ENCODE measurements around the gene CFAP57.
A peak's percentile ranks its signal among the peaks of the same experiment; 100 is the strongest.

The CFAP57 gene

DNA sequence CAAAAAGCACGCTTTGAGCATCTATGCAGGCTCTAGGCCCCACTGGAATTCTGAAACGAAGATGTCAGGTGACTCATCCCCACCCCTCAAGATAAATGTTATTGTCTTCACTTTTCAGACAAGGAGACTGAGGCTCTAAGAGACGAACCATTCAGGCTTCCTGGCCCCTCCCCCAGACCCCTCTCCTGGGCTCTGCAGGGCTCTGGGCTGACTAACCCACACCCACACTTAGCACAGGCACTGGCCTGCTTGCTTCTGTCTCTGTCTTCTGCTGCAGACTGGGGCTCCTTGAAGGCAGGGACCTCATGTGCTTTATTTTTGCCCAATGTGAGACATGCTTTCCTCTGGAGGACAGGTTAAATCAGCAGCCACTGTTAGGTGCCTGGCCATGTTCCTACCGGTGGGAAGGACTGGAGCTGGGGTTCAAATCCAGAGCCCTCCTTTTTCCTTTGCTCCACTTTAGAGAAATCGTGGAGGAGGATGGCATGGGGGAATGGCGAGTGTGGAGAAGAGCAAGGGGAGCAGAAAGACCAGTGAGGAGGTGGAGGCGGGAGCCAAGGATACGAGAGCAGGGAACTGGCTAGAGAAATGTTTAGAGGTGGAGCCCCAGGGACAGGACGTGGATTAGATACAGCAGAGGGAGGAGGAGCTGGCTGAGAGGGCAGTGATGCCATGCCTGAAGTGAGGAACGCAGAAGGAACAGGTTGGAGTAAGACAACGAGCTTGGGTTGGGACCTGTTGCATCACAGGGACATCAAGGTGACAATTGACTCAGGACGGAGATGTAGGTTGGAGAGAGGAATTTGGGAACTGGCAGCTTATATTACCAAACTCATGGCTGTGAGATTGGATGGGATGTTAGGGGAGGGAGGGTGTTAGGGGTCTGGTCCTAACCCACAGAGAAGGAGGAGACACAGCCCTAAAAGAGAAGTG is 99.3 kb downstream of the CFAP57 start:
- H3K4me1 ChIP-seq (ENCODE audit: control insufficient read depth, insufficient read depth, low read length), result peaks cover 31% of the 10 kb centered on the region
- no peaks in the 10 kb centered on the region for H3K27me3 ChIP-seq (ENCODE audit: control insufficient read depth, insufficient read depth, low read length)
- H3K9ac ChIP-seq (ENCODE audit: low read length), result no peak overlapping the region
- peaks cover 7% of the 10 kb centered on the region for H3K36me3 ChIP-seq (ENCODE audit: control insufficient read depth, insufficient read depth, low read length)
- no peak overlapping the region for H3K27ac ChIP-seq (ENCODE audit: low read depth, low read length)
- no peaks in the 10 kb centered on the region for H3K9me3 ChIP-seq (ENCODE audit: control insufficient read depth, insufficient read depth, low read depth, low read length)
- peak overlapping the region; percentile 49 for H3K4me3 ChIP-seq (ENCODE audit: low read depth, low read length)

GRCh38 chr1:43272161-43272560 is 100.0 kb downstream of the CFAP57 start:
- Histone ChIP-seq H3K4me3 (ENCODE audit: low read depth, low read length) (no peak overlapping the region), H3K4me1 (ENCODE audit: control insufficient read depth, insufficient read depth, low read length) (peaks cover 31% of the 10 kb centered on the region), H3K9me3 (ENCODE audit: control insufficient read depth, insufficient read depth, low read depth, low read length) (no peaks in the 10 kb centered on the region)

GRCh38 chr1:43272576-43273571 is 100.7 kb downstream of the CFAP57 start:
- Histone ChIP-seq H3K27ac (ENCODE audit: low read depth, low read length) (no peak overlapping the region), H3K4me3 (ENCODE audit: low read depth, low read length) (no peak overlapping the region), H3K36me3 (ENCODE audit: control insufficient read depth, insufficient read depth, low read length) (peaks cover 7% of the 10 kb centered on the region), H3K9me3 (ENCODE audit: control insufficient read depth, insufficient read depth, low read depth, low read length) (no peaks in the 10 kb centered on the region), H3K4me1 (ENCODE audit: control insufficient read depth, insufficient read depth, low read length) (peaks cover 31% of the 10 kb centered on the region), H3K9ac (ENCODE audit: low read length) (no peak overlapping the region), H3K27me3 (ENCODE audit: control insufficient read depth, insufficient read depth, low read length) (no peaks in the 10 kb centered on the region)

More at GRCh38 chr1:43272161-43272560, 100.0 kb downstream of the CFAP57 start:
- Histone ChIP-seq H3K27ac (ENCODE audit: low read depth, low read length) (no peak overlapping the region), H3K36me3 (ENCODE audit: control insufficient read depth, insufficient read depth, low read length) (peaks cover 7% of the 10 kb centered on the region), H3K9ac (ENCODE audit: low read length) (no peak overlapping the region), H3K27me3 (ENCODE audit: control insufficient read depth, insufficient read depth, low read length) (no peaks in the 10 kb centered on the region)

- H3K9ac ChIP-seq (ENCODE audit: low read length), result no peak overlapping the region
- H3K9me3 ChIP-seq (ENCODE audit: control insufficient read depth, insufficient read depth, low read depth, low read length), result no peaks in the 10 kb centered on the region
- H3K27me3 ChIP-seq (ENCODE audit: control insufficient read depth, insufficient read depth, low read length), result no peaks in the 10 kb centered on the region
- peaks cover 31% of the 10 kb centered on the region for H3K4me1 ChIP-seq (ENCODE audit: control insufficient read depth, insufficient read depth, low read length)
- no peak overlapping the region for H3K27ac ChIP-seq (ENCODE audit: low read depth, low read length)
- H3K36me3 ChIP-seq (ENCODE audit: control insufficient read depth, insufficient read depth, low read length), result peaks cover 7% of the 10 kb centered on the region
- H3K4me3 ChIP-seq (ENCODE audit: low read depth, low read length), result no peak overlapping the region
These were observed 101.6 kb downstream of the CFAP57 start for GRCh38 chr1:43273708-43274107.

GRCh38 chr1:43274125-43274803 is 102.1 kb downstream of the CFAP57 start:
- no peak overlapping the region for H3K9ac ChIP-seq (ENCODE audit: low read length)
- no peaks in the 10 kb centered on the region for H3K9me3 ChIP-seq (ENCODE audit: control insufficient read depth, insufficient read depth, low read depth, low read length)
- H3K4me3 ChIP-seq (ENCODE audit: low read depth, low read length), result no peak overlapping the region
- no peaks in the 10 kb centered on the region for H3K27me3 ChIP-seq (ENCODE audit: control insufficient read depth, insufficient read depth, low read length)
- peaks cover 7% of the 10 kb centered on the region for H3K36me3 ChIP-seq (ENCODE audit: control insufficient read depth, insufficient read depth, low read length)
- H3K4me1 ChIP-seq (ENCODE audit: control insufficient read depth, insufficient read depth, low read length), result peaks cover 29% of the 10 kb centered on the region
- no peak overlapping the region for H3K27ac ChIP-seq (ENCODE audit: low read depth, low read length)

GRCh38 chr1:43274804-43275180 is 102.7 kb downstream of the CFAP57 start:
- H3K27me3 ChIP-seq (ENCODE audit: control insufficient read depth, insufficient read depth, low read length), result no peaks in the 10 kb centered on the region

GRCh38 chr1:43275826-43276620 is 103.9 kb downstream of the CFAP57 start:
- H3K4me3 ChIP-seq (ENCODE audit: low read depth, low read length), result no peak overlapping the region
- H3K9me3 ChIP-seq (ENCODE audit: control insufficient read depth, insufficient read depth, low read depth, low read length), result no peaks in the 10 kb centered on the region
- no peak overlapping the region for H3K27ac ChIP-seq (ENCODE audit: low read depth, low read length)
- H3K4me1 ChIP-seq (ENCODE audit: control insufficient read depth, insufficient read depth, low read length), result peaks cover 18% of the 10 kb centered on the region
- H3K9ac ChIP-seq (ENCODE audit: low read length), result no peak overlapping the region
- no peaks in the 10 kb centered on the region for H3K27me3 ChIP-seq (ENCODE audit: control insufficient read depth, insufficient read depth, low read length)
- H3K36me3 ChIP-seq (ENCODE audit: control insufficient read depth, insufficient read depth, low read length), result peaks cover 7% of the 10 kb centered on the region

More at GRCh38 chr1:43274804-43275180, 102.7 kb downstream of the CFAP57 start:
- Histone ChIP-seq H3K36me3 (ENCODE audit: control insufficient read depth, insufficient read depth, low read length) (peaks cover 7% of the 10 kb centered on the region), H3K9ac (ENCODE audit: low read length) (no peak overlapping the region), H3K4me1 (ENCODE audit: control insufficient read depth, insufficient read depth, low read length) (peaks cover 24% of the 10 kb centered on the region), H3K9me3 (ENCODE audit: control insufficient read depth, insufficient read depth, low read depth, low read length) (no peaks in the 10 kb centered on the region), H3K27ac (ENCODE audit: low read depth, low read length) (no peak overlapping the region), H3K4me3 (ENCODE audit: low read depth, low read length) (no peak overlapping the region)

DNA sequence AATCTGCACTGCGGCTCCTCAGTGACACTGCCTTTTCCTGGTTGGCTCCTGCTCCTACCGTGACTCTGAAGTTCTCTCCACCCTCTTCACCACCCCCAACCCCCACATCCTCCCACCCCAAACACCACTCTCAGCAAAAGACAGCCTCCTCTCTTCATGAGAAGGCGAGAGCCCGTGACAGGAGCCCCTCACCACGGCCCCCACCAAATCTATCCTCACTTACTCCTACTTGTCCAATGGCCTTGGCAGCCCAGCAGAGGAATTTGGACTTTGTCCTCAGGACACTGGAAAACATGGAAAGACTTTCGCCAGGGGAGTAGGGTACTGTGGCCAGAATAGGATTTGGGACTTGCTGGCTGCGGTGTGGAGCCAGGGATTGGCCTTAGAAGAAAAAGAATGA is 104.5 kb downstream of the CFAP57 start:
- Histone ChIP-seq H3K36me3 (ENCODE audit: control insufficient read depth, insufficient read depth, low read length) (peaks cover 7% of the 10 kb centered on the region), H3K4me1 (ENCODE audit: control insufficient read depth, insufficient read depth, low read length) (peaks cover 11% of the 10 kb centered on the region), H3K27me3 (ENCODE audit: control insufficient read depth, insufficient read depth, low read length) (no peaks in the 10 kb centered on the region), H3K9me3 (ENCODE audit: control insufficient read depth, insufficient read depth, low read depth, low read length) (no peaks in the 10 kb centered on the region), H3K9ac (ENCODE audit: low read length) (no peak overlapping the region), H3K27ac (ENCODE audit: low read depth, low read length) (no peak overlapping the region), H3K4me3 (ENCODE audit: low read depth, low read length) (no peak overlapping the region)

DNA sequence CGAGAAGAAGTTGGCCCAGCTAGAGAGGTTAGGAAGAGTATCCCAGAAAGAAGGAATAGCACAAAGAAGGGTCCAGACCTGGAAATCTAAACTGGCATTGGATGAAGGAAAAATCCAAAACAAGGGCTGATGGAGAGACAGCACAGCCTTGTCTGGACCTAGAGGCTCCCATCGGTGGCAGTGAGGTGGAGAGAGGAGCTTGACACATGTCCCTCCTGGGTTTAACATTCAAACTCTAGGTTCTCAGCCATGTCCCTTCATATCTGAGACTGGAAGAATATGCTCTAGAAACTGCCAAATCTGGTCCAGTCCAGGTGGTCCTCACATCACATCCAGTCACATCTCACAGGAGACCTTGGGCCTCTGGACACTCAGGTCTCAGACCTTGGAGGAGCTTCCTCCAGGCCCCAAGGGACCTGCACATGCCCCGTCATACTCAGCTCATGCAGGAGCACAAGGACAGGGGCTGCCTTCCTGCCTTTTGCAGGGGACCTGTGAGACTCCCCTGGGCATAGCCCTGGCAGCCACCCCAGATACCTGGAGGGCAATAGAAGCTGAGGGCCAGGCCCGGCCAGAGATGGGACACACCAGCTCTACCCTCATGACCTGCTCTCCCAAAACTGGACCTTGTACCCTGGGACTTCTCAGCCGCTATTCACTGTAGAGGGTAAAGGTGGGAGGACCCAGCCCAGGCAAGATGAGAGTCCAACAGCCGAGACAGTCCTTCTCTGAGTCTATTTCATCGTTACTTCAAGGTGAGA is 105.2 kb downstream of the CFAP57 start:
- no peak overlapping the region for H3K27ac ChIP-seq (ENCODE audit: low read depth, low read length)
- H3K9me3 ChIP-seq (ENCODE audit: control insufficient read depth, insufficient read depth, low read depth, low read length), result no peaks in the 10 kb centered on the region
- H3K4me1 ChIP-seq (ENCODE audit: control insufficient read depth, insufficient read depth, low read length), result peaks cover 8% of the 10 kb centered on the region; the same call in 1 of the 2 replicates
- no peak overlapping the region for H3K4me3 ChIP-seq (ENCODE audit: low read depth, low read length)
- no peaks in the 10 kb centered on the region for H3K27me3 ChIP-seq (ENCODE audit: control insufficient read depth, insufficient read depth, low read length)
- no peak overlapping the region for H3K9ac ChIP-seq (ENCODE audit: low read length)
- H3K36me3 ChIP-seq (ENCODE audit: control insufficient read depth, insufficient read depth, low read length), result peaks cover 7% of the 10 kb centered on the region

All from HUES6 (cell line).